ENCODE results near the gene RMRP. TPM values are rescaled to one million over a fixed set of nuclear protein-coding genes. Genes with fewer than 3 reads are reported as not detected.
A peak's percentile ranks its signal among the peaks of the same experiment; 100 is the strongest.

The RMRP gene
- total RNA-seq, 1 donor from 2014 or later: 8,462 TPM

DNA sequence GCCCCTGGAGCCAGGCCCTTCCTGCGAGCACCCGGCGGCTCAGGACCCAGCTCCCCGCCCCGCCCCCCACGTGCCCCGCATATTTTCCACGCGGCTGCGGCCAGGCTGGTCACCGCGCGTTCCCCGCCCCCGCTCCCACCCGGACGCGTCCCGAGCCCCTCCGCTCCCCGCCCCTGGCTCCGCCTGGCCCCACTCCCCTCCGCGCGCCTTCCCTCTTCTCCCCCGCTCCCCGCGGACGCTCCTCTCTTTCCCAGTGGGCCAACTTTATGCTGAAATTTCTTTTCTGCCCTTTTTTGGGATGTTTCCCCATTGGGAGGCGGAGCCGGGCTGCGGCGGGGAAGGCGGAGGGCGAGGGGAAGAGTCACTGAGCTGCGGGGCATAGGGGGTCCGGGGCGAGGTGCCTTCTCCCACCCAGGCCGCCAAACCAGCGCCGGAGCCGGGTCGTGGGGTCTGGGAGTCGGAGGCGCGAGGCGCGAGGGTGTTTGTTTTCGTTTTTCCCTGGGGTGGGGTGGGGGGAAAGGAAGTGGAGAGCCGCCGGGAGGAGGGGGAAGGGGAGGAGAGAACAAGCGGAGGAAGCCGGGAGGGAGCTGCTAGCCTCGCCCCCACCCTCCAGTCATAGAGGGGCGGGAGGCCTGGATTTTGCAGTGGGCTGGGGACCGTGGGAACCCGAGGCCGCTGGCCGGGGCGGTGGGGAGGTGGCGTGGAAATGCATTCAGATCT, 33.0 kb upstream of the RMRP start:
- Histone ChIP-seq H3K9me3 (no peaks in the 10 kb centered on the region), H3K27me3 (no peaks in the 10 kb centered on the region), H3K4me3 (peak overlapping the region; percentile 79 to 90), H3K27ac (peak overlapping the region; percentile 96), H3K4me1 (peaks cover 32% of the 10 kb centered on the region), H3K36me3 (no peaks in the 10 kb centered on the region)
- TF ChIP-seq POLR2A (IDR thresholded peaks at IDR 0.05): peak in 1 of 2 donors; percentile 64
- TF ChIP-seq, protein P1, sequence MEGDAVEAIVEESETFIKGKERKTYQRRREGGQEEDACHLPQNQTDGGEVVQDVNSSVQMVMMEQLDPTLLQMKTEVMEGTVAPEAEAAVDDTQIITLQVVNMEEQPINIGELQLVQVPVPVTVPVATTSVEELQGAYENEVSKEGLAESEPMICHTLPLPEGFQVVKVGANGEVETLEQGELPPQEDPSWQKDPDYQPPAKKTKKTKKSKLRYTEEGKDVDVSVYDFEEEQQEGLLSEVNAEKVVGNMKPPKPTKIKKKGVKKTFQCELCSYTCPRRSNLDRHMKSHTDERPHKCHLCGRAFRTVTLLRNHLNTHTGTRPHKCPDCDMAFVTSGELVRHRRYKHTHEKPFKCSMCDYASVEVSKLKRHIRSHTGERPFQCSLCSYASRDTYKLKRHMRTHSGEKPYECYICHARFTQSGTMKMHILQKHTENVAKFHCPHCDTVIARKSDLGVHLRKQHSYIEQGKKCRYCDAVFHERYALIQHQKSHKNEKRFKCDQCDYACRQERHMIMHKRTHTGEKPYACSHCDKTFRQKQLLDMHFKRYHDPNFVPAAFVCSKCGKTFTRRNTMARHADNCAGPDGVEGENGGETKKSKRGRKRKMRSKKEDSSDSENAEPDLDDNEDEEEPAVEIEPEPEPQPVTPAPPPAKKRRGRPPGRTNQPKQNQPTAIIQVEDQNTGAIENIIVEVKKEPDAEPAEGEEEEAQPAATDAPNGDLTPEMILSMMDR (IDR thresholded peaks at IDR 0.05): no peak
- peak in 1 of 2 donors; percentile 85 for TF ChIP-seq POLR2AphosphoS5 (IDR thresholded peaks at IDR 0.05; ENCODE audit: insufficient read depth in 1 of 2, low read depth in 1 of 2)
- DNase-seq (ENCODE audit: extremely low spot score in 2 of 2): no peak
- intact Hi-C loops (cut with DNase I): loop anchor here (5.0 kb wide), 2 partner anchors 33 to 37 kb away; partner anchors contain the start of genes CCDC107 and RMRP

DNA sequence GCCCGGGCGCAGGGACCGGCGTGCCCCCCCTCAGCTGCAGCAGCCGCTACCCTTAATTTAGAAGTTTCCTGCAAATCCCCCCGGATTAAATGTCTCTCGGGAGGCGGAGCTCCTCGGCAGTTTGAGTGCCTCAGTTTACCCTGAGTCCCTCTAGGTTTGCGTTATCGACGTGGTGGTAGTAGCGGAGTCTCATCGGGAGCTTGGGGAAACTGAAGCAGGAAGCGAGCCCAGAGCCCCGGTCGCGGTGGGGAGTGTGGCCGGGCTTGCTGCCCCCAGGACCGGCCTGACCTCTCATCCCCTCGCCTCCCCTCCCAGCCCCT, 32.4 kb upstream of the RMRP start:
- Histone ChIP-seq H3K9me3 (no peaks in the 10 kb centered on the region), H3K4me1 (peaks cover 32% of the 10 kb centered on the region), H3K27me3 (no peaks in the 10 kb centered on the region), H3K36me3 (peaks cover 0 to 2% of the 10 kb centered on the region in 2 donors), H3K4me3 (peak overlapping the region; percentile 79 to 90), H3K27ac (peak overlapping the region; percentile 96)
- intact Hi-C loops (cut with DNase I): loop anchor here (5.0 kb wide), 2 partner anchors 33 to 37 kb away; partner anchors contain the start of genes CCDC107 and RMRP
- TF ChIP-seq, protein P1 (IDR thresholded peaks at IDR 0.05): no peak
- no peak for TF ChIP-seq POLR2AphosphoS5 (IDR thresholded peaks at IDR 0.05; ENCODE audit: insufficient read depth in 1 of 2, low read depth in 1 of 2)
- TF ChIP-seq POLR2A (IDR thresholded peaks at IDR 0.05): no peak
- DNase-seq (ENCODE audit: extremely low spot score in 2 of 2): no peak

DNA sequence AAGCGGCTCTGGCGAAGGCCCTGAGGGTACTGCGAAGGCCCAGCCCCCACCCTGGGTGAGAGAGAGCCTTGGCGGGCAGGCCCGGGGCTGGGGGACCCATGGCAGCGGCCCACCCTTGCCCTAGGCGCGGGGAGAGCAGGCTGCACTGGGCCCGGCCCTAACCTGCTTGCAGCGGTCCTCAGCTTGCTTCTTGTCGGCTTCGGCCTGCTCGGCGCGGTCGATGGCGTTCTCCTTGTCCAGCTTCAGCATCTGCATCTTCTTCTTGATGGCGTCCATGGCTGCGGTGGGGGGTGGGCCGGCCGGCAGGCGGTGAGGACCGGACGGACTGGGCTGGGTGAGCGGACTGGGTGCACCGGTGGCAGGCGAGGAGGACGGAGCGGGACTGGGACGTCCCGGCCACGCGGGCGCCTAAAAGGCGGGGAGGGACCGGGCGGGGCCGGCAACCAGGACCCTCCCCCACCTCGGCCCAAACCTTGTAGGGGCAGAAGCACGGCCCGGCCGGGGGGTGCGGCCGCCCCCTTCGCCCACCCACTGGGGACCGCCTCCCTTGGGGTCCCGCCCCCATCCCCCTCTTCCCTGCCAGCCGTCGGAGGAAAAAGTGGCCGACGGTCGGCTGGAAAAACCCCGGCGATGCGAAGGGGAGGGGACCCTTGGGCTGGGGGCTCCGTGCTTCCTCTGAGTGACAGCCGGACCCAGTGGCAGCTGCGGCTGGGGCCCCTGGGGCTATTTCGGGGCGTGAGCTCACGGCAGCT, 31.9 kb upstream of the RMRP start, which contains the start of gene TPM2:
TPM2 (minus strand) TSS at position 384 of the 752 bp plus-strand sequence; CDS start at position 276, 108 bp downstream.
- Histone ChIP-seq H3K4me3 (peak within 1 kb of the TSS; percentile 79 to 90), H3K27ac (peak within 1 kb of the TSS; percentile 96), H3K36me3 (peaks cover 0 to 7% of the 10 kb centered on the region in 2 donors), H3K27me3 (no peaks in the 10 kb centered on the region), H3K9me3 (no peaks in the 10 kb centered on the region), H3K4me1 (peaks cover 32% of the 10 kb centered on the region)
- no peak for DNase-seq (ENCODE audit: extremely low spot score in 2 of 2)
- peak in 1 of 2 donors; percentile 90 for TF ChIP-seq POLR2AphosphoS5 (IDR thresholded peaks at IDR 0.05; ENCODE audit: insufficient read depth in 1 of 2, low read depth in 1 of 2)
- peak in 1 of 2 donors; percentile 54 for TF ChIP-seq POLR2A (IDR thresholded peaks at IDR 0.05)
- TF ChIP-seq, protein P1 (IDR thresholded peaks at IDR 0.05): no peak
- intact Hi-C loops (cut with DNase I): loop anchor here (5.0 kb wide), 2 partner anchors 32 to 38 kb away; partner anchors contain the start of genes CCDC107 and RMRP

DNA sequence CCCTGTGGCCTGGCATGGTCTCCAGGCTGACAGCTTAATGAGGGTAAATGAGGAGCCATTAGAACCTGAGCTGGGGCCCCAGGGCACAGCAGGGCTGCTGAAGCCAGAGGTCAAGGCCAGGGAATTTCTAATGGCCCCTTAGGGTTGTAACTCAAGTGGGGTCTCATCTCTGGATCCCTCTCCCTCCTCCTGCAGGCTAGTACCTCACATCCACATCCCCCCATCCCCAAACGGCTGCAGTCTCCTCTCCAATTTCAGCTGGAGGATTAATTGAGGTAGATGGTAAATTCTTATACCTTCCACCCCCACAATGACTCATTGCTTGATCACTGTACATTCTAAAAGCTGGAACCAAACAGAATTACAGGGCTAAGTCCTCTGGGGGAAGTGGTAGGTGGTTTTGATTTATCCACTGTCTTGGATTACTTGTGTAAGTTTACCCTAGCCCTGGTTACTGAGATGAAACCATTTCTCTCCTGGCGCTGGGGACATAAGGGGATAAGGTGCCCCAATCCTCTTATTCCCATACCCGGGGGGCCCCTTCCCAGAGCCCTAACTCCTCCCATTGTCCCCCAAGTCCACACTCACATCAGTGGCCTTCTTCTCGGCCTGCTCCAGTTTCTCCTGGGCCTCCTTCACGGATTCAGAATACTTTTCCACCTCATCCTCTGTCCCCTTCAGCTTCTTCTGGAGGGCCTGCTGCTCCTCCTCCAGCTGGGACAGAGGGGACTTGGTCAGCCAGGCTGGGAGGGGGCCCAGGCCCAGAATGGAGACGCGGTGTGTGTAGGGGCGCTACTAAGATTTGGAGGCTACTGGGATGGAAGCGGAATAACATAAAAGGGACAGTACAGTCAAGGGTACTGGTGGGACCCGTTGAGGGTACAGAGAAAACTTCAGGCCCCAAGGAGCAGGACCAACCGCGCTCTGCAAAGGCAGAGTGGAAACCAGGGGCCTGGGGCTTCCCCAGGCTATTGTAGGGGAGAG, 31.0 kb upstream of the RMRP start:
- no peaks in the 10 kb centered on the region for H3K9me3 ChIP-seq
- peaks cover 0 to 11% of the 10 kb centered on the region in 2 donors for H3K36me3 ChIP-seq
- DNase-seq (ENCODE audit: extremely low spot score in 2 of 2): no peak
- H3K27me3 ChIP-seq: no peaks in the 10 kb centered on the region
- TF ChIP-seq POLR2A (IDR thresholded peaks at IDR 0.05): no peak
- TF ChIP-seq POLR2AphosphoS5 (IDR thresholded peaks at IDR 0.05; ENCODE audit: insufficient read depth in 1 of 2, low read depth in 1 of 2): no peak
- TF ChIP-seq, protein P1 (IDR thresholded peaks at IDR 0.05): no peak
- intact Hi-C loops (cut with DNase I): no loop called here
- peak overlapping the region; percentile 79 to 90 for H3K4me3 ChIP-seq
- H3K27ac ChIP-seq: peak overlapping the region; percentile 96
- H3K4me1 ChIP-seq: peaks cover 32% of the 10 kb centered on the region

Measured in vagina (tissue), 2 donors.